ENCODE results near the gene URAD.
"Not testable (repeated sequence)": the region's sequence is repeated elsewhere in the genome, so short reads cannot be mapped to it uniquely, and the experiment has no call there.

URAD gene

DNA sequence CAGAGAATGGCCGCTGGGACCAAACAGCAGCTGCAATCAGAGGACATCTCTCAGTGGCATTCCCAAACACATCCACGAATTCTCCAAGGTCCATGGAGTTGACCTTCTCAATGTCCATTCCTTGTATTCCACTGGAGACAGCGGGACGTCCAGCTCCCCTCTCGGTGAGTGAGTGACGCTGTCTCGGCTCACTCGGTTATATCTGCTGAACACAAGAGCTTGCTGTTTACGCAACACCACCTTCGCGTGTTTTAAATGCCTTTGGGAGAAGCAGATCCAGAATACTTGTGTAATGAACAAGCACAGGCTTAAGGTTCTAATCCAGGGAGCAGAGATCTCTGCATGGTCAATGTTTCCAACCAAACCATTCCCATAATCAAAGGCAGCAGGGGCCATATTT is at the start of gene URAD:
Gene URAD, minus strand, starts transcription at position 174 of the 400 bp plus-strand sequence. Its CDS starts 56 bp downstream, at position 118.
- DNase-seq: no peak

GRCh38 chr13:28037399-28037798 is 48.9 kb upstream of the URAD start:
- DNase-seq: peak in 1 of 2 experiments; percentile 12

DNA sequence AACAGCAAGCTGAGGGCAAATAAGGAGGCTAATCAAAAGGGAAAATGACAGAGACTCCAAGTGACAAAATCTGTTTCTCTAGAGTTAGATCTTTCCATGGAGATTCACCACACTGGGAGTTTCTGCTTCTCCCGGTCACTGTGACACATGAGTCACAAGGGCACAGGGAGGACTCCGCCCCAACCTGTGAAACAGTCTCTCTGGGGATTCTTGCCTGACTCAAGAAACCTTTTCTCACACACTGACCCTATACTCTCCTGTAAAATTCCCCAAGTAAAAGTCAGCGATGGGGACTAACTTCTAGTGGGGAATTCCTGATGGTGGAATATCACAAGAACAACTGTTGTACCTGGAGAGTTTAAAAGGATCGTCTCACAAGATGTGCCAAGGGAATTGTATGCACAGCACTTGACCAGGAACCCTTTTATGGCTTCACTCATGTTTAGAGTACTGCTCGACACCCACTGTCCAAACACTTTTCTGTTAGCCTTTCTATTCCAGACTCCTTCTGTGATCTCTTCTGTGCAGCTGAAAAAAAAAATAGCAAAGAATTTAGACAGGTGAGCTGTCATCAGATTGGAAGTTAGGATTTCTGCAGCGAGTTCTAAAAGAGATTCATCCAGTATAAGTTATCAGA is 46.8 kb upstream of the URAD start:
- DNase-seq: no peak

DNA sequence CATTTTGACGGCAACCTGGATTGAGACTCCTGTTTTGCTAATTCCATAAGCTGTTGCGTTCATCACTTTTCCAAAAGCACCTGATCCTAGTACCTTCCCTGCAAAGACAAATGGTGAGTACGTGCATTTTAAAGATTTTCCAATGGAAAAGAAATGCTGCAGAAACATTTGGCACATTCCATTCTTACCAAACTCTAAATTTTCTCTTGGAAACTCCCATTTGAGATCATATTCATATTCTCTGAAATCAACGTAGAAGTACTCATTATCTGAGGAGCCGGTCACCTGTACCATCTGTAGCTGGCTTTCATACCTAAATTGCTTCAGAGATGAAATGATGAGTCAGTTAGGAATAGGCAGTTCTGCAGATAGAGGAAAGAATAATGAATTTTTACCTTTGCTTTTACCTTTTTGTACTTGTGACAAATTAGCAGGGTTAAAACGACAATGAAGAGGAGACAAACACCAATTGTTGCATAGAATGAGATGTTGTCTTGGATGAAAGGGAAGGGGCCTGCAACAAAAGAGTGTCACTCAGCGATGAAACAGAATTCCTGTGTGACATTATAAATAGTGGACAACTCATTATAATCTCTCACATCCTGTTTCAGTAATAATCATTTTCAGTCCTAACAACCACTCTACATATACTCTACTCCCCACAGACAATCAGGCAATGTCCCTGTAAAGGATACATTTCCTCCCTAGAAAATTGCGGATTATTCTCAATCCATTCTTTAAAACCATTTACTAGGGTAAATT is 45.6 kb upstream of the URAD start:
- no peak for DNase-seq

DNA sequence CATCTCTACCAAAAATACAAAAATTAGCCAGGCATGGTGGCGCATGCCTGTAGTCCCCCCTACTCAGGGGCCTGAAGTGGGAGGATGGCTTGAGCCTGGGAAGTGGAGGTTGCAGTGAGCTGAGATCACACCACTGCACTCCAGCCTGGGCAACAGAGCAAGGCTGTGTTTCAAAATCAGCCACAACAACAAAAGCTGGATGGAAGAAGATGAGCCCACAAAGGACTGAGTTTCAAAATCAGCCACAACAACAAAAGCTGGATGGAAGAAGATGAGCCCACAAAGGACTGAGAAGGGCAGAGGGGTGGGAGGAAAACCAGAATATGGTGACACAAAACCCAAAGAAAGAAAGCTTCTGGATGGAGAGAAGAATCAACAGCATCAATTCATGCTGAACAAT is 43.9 kb upstream of the URAD start:
- not testable (repeated sequence) for DNase-seq

GRCh38 chr13:28031896-28032288 is 43.4 kb upstream of the URAD start:
- DNase-seq: no peak

DNA sequence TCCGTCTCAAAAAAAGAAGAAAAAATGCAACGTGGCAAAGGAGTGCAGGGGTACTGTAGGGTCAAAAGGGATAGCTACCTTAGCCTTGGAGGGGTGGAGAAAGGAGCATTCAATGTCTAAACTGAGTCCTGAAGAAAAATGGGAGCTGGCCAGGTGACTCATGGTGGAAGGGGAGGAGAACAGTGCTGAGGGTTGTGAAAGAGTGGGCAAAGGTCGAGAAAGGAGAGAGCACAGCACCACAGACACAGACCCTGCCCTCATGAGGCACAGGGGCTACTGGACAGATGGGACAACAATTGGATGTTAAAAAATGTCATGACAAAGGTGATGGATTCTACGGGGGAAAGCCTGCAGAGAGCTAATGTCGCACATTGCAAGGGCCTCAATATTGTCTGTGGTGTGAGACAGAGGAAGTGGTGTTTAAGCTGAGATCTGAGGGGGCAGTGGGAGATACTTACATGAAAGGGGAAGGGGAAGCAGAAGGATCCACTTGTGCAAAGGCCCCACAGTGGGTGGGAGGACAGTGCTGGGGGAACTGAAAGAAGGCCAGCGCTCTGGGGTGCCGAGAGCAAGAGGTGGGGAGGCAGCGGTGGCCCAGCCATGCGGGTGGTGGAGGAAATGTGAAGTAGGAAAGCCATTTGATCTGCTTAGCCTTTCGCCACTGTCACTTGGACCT is 42.9 kb upstream of the URAD start:
- no peak for DNase-seq

GRCh38 chr13:28027607-28028364 is 39.3 kb upstream of the URAD start:
- no peak for DNase-seq

DNA sequence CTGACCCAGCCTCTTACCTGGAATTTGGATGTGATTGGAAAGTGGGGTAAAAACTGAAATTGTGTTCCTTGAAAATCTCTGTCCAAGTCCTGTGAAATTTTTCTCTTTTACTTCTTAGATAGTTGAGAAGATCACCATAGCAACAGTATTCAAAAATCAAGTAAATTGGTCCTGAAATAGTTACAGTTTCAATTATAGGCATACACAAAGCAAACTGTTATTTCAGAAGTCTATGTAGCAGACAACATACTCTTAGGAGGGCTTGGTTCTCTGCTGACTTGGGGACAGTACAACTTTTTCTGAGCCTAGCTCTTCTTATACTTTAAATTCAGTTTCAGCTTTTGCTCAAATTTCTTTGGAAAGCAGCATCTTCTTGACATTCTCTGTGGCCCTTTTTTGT is 38.6 kb upstream of the URAD start:
- DNase-seq: no peak

- no peak for DNase-seq
Observed at GRCh38 chr13:28026508-28026907, 38.0 kb upstream of the URAD start.

GRCh38 chr13:28022848-28023518 is 34.5 kb upstream of the URAD start:
- DNase-seq: no peak

- DNase-seq: no peak
Observed at GRCh38 chr13:28014301-28014700, 25.8 kb upstream of the URAD start.

- DNase-seq: no peak
Observed at GRCh38 chr13:28013482-28013881, 25.0 kb upstream of the URAD start.

DNA sequence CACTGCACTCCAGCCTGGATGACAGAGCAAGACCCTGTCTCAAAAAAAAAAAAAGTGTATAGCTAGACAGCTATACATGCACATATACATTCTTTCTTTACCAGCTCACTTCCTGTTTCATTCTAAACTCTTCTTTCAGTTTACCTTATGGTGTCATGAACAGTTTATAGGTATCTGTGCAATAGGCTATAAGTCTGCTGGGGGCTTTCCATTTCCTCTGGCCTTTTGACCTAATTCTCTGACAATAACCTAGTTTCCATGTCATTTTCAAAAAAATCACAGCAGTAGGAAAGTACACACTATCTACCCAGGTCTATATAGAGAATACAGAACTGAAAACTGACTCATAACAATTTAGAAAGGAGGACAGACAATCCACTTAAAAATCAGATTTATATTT is 24.4 kb upstream of the URAD start:
- peak in 1 of 2 experiments; percentile 2 for DNase-seq

- no peak for DNase-seq
Observed at GRCh38 chr13:28012383-28012782, 23.9 kb upstream of the URAD start.

- DNase-seq: no peak
Observed at GRCh38 chr13:28010046-28010445, 21.6 kb upstream of the URAD start.

- DNase-seq: not testable (repeated sequence)
Observed at GRCh38 chr13:28005016-28005415, 16.5 kb upstream of the URAD start.

- no peak for DNase-seq
Observed at GRCh38 chr13:28002886-28003698, 14.6 kb upstream of the URAD start.

- DNase-seq: no peak
Observed at GRCh38 chr13:28001837-28002473, 13.5 kb upstream of the URAD start.

- DNase-seq: no peak
Observed at GRCh38 chr13:28001049-28001448, 12.6 kb upstream of the URAD start.

- no peak for DNase-seq
Observed at GRCh38 chr13:28000567-28000966, 12.1 kb upstream of the URAD start.
